ENCODE measurements around the gene CHST3.

Gene CHST3

GRCh38 chr10:71995887-71996575 is 31.8 kb downstream of the CHST3 start:
- no peak for DNase-seq

GRCh38 chr10:71996592-71997371 is 32.6 kb downstream of the CHST3 start:
- no peak for DNase-seq

GRCh38 chr10:71998119-71998839 is 34.1 kb downstream of the CHST3 start:
- DNase-seq: no peak

- DNase-seq: no peak
Observed at GRCh38 chr10:71998840-71999194, 34.6 kb downstream of the CHST3 start.

GRCh38 chr10:71999360-72000072 is 35.3 kb downstream of the CHST3 start:
- no peak for DNase-seq

GRCh38 chr10:72000073-72001032 is 36.2 kb downstream of the CHST3 start:
- no peak for DNase-seq

- DNase-seq: no peak
Observed at GRCh38 chr10:72001033-72001395, 36.8 kb downstream of the CHST3 start.

- no peak for DNase-seq
Observed at GRCh38 chr10:72002354-72003295, 38.4 kb downstream of the CHST3 start.

GRCh38 chr10:72006026-72006425 is 41.8 kb downstream of the CHST3 start:
- DNase-seq: no peak

GRCh38 chr10:72007246-72007892 is 43.2 kb downstream of the CHST3 start:
- no peak for DNase-seq

GRCh38 chr10:72008096-72008981 is 44.1 kb downstream of the CHST3 start:
- no peak for DNase-seq

- no peak for DNase-seq
Observed at GRCh38 chr10:72009051-72009424, 44.8 kb downstream of the CHST3 start.

GRCh38 chr10:72009425-72010081 is 45.4 kb downstream of the CHST3 start:
- no peak for DNase-seq

- DNase-seq: no peak
Observed at GRCh38 chr10:72010234-72010973, 46.2 kb downstream of the CHST3 start.

GRCh38 chr10:72011016-72011415 is 46.8 kb downstream of the CHST3 start:
- DNase-seq: no peak

- DNase-seq: no peak
Observed at GRCh38 chr10:72011468-72011867, 47.3 kb downstream of the CHST3 start.

- DNase-seq: no peak
Observed at GRCh38 chr10:72011976-72012512, 47.8 kb downstream of the CHST3 start.

GRCh38 chr10:72012796-72013195 is 48.6 kb downstream of the CHST3 start:
- DNase-seq: no peak

All from activated CD4-positive, alpha-beta T cell treated with anti-CD3 and anti-CD28 coated beads for 48 hours (primary cell).